B cell (primary cell): Measurements from ENCODE around the gene UNC5B.

Experiments used
- CTCF ChIP-seq: fragments of 200-600 bp; IDR thresholded peaks from one replicate; pipeline ENCODE4 v1.8.0; 2022; ENCODE audit warnings: antibody characterized with exemption, mild to moderate bottlenecking
- EZH2 ChIP-seq: IDR thresholded peaks from 2 replicates; pipeline ENCODE4 v1.6.1; 2012; ENCODE audit warnings: borderline replicate concordance, low read depth, mild to moderate bottlenecking, moderate library complexity, low read length; ENCODE audit not compliant: insufficient read depth, poor library complexity, severe bottlenecking

DNA sequence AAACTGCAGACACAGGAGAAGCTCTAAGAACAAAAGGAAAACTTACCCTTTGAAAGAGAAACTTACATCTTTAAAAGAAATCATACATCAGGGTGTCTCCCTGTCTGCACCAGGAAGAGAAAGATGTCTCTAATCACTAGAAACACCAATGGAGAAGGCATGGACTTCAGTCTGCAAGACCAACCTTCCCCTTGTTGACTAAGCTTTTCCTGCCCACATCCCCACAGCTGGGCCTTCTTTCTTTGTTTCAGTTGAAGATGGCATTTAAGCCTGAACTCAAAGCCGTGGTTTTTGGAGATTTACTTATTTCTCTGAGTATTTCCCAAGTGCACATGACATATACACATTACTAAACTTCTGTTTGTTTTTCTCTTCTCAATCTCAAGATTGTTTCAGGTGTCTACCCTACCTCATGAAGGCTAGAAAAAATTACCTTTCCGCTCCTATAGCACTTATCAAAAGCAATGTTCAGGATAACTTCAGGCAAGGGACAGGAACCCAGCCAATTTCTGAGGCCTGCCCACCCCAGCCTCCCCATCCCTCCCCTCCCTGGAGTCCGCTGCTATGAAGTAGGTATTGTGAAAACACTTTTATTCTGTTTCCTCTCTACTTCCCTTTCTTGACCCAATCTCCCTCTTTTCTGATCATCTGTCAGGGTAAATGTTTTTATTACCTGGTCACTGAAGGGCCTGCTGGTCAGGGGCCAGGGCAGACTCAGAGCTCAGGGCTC lies 103.9 kb downstream of the UNC5B start:
- no peak for TF ChIP-seq CTCF
- no peak for TF ChIP-seq EZH2
